MM.1S (cell line): ENCODE measurements around the gene LRIT3.

ENCODE experiments used
- CTCF ChIP-seq: fragments of 300-600 bp; sonication (generic); IDR thresholded peaks from 2 replicates; pipeline ENCODE4 v1.5.1; 2016; ENCODE audit warnings: antibody characterized with exemption, low read length, mixed read lengths
- EZH2 ChIP-seq: fragments of 300-600 bp; sonication (generic); optimal IDR thresholded peaks from 2 replicates; pipeline ENCODE3; 2017; ENCODE audit warnings: low read depth, mild to moderate bottlenecking, antibody characterized with exemption, low read length, mixed read lengths
- EZH2phosphoT487 ChIP-seq: fragments of 300-600 bp; sonication (generic); IDR thresholded peaks from 2 replicates; pipeline ENCODE4 v1.6.1; 2018; ENCODE audit warnings: antibody characterized with exemption, low read length

GRCh38 chr4:109864134-109864533 is 16.2 kb downstream of the LRIT3 start:
- TF ChIP-seq EZH2 (no peak), EZH2phosphoT487 (no peak), CTCF (no peak)
